ENCODE data around the gene HLX.

DNA sequence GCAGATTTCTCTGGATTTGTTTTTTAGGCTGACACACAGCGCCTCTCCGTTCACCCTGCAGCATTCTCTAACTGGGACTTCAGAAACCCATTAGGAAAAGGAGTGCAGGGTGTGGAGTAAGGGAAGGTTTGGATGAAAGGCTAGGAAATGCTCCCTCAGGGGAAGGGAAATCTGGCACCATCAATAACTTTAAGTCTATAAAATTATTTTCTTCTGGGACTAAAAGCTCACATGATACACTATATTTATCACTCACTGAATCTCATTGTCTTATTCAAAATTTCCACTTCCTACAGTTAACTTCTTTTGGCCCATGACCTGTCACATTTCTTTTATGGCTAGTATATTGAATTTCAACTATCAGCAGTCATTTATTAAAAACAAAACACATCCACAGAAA is 45.8 kb upstream of the HLX start:
- TF ChIP-seq, protein P1, sequence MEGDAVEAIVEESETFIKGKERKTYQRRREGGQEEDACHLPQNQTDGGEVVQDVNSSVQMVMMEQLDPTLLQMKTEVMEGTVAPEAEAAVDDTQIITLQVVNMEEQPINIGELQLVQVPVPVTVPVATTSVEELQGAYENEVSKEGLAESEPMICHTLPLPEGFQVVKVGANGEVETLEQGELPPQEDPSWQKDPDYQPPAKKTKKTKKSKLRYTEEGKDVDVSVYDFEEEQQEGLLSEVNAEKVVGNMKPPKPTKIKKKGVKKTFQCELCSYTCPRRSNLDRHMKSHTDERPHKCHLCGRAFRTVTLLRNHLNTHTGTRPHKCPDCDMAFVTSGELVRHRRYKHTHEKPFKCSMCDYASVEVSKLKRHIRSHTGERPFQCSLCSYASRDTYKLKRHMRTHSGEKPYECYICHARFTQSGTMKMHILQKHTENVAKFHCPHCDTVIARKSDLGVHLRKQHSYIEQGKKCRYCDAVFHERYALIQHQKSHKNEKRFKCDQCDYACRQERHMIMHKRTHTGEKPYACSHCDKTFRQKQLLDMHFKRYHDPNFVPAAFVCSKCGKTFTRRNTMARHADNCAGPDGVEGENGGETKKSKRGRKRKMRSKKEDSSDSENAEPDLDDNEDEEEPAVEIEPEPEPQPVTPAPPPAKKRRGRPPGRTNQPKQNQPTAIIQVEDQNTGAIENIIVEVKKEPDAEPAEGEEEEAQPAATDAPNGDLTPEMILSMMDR (IDR thresholded peaks at IDR 0.05; ENCODE audit: low read depth, low read length, missing input control): no peak
- TF ChIP-seq EGR1 (IDR thresholded peaks at IDR 0.05; ENCODE audit: low read depth in 2 of 2) (no peak), YY1 (IDR thresholded peaks at IDR 0.05) (no peak), HNF4G (IDR thresholded peaks at IDR 0.05) (no peak), TAF1 (conservative IDR thresholded peaks at IDR 0.05) (no peak)

All from liver (tissue), 3 donors.